ENCODE results near the gene IL17D.
"Not testable (repeated sequence)": the region's sequence is repeated elsewhere in the genome, so short reads cannot be mapped to it uniquely, and the experiment has no call there.

Gene IL17D

GRCh38 chr13:20672772-20673171 is 30.7 kb upstream of the IL17D start:
- Histone ChIP-seq H3K4me1 (ENCODE audit: low read length) (no peaks in the 10 kb centered on the region), H4K20me1 (ENCODE audit: insufficient read depth, low read length) (no peaks in the 10 kb centered on the region), H2AFZ (ENCODE audit: low read depth, low read length) (no peak overlapping the region), H3K9me3 (ENCODE audit: insufficient read depth, low read length) (no peaks in the 10 kb centered on the region), H3K9ac (ENCODE audit: low read length) (no peak overlapping the region), H3K27ac (ENCODE audit: low read length) (no peak overlapping the region), H3K79me2 (ENCODE audit: low read length) (no peaks in the 10 kb centered on the region), H3K27me3 (ENCODE audit: low read depth, low read length) (no peaks in the 10 kb centered on the region), H3K36me3 (replicated peaks; ENCODE audit: low read depth, low read length) (no peaks in the 10 kb centered on the region), H3K4me3 (ENCODE audit: low read length) (no peak overlapping the region), H3K4me2 (ENCODE audit: low read length) (no peak overlapping the region)
- no peak for TF ChIP-seq EZH2phosphoT487 (IDR thresholded peaks at IDR 0.05; ENCODE audit: low read depth)
- TF ChIP-seq, protein P1, sequence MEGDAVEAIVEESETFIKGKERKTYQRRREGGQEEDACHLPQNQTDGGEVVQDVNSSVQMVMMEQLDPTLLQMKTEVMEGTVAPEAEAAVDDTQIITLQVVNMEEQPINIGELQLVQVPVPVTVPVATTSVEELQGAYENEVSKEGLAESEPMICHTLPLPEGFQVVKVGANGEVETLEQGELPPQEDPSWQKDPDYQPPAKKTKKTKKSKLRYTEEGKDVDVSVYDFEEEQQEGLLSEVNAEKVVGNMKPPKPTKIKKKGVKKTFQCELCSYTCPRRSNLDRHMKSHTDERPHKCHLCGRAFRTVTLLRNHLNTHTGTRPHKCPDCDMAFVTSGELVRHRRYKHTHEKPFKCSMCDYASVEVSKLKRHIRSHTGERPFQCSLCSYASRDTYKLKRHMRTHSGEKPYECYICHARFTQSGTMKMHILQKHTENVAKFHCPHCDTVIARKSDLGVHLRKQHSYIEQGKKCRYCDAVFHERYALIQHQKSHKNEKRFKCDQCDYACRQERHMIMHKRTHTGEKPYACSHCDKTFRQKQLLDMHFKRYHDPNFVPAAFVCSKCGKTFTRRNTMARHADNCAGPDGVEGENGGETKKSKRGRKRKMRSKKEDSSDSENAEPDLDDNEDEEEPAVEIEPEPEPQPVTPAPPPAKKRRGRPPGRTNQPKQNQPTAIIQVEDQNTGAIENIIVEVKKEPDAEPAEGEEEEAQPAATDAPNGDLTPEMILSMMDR (IDR thresholded peaks at IDR 0.05; ENCODE audit: low read depth, low read length), result no peak

DNA sequence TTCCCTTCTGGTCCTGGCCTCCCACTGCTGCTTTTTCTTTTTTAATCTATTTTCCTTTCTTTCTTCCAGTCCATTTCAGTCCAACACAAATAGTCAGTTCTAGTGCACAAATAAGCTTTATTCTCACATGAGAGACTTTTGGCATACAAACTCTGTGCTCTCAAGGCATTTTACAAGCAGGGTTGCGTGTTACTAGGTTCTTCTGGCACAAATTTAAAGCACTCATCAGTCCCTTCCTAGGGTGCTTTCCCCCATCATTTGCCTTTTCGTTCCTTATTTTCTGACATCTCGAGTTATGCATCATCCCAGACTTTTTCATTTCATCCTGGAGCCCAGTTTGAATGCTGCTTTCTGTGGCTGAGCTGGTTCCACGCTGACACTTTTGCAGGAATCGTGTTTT is 29.8 kb upstream of the IL17D start:
- Histone ChIP-seq H3K27me3 (ENCODE audit: low read depth, low read length) (no peaks in the 10 kb centered on the region), H3K36me3 (replicated peaks; ENCODE audit: low read depth, low read length) (no peaks in the 10 kb centered on the region), H3K4me2 (ENCODE audit: low read length) (no peak overlapping the region), H3K79me2 (ENCODE audit: low read length) (no peaks in the 10 kb centered on the region), H3K4me1 (ENCODE audit: low read length) (no peaks in the 10 kb centered on the region), H3K9me3 (ENCODE audit: insufficient read depth, low read length) (no peaks in the 10 kb centered on the region), H3K9ac (ENCODE audit: low read length) (no peak overlapping the region), H3K4me3 (ENCODE audit: low read length) (no peak overlapping the region), H3K27ac (ENCODE audit: low read length) (no peak overlapping the region), H4K20me1 (ENCODE audit: insufficient read depth, low read length) (no peaks in the 10 kb centered on the region), H2AFZ (ENCODE audit: low read depth, low read length) (no peak overlapping the region)
- no peak for TF ChIP-seq EZH2phosphoT487 (IDR thresholded peaks at IDR 0.05; ENCODE audit: low read depth)
- TF ChIP-seq, protein P1 (IDR thresholded peaks at IDR 0.05; ENCODE audit: low read depth, low read length), result no peak

DNA sequence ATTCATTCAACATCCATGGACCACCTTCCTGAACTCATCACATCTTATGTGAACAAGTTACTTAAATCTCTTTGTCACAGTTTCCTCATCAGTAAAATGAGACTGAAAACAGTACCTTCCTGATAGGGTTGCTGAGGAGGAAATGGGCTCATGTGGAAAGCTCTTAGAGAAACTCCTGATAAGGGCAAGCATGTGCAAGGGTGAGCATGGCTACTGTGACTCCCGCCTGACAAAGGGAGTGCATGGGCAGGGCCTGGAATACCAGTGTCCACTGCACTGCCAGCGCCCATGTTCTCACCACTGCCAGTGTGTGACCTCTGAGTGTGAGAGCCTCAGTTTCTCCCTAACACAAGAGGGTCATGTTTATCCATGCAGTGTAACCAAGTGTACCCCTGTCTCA is 27.3 kb upstream of the IL17D start:
- H3K4me3 ChIP-seq (ENCODE audit: low read length), result no peak overlapping the region

DNA sequence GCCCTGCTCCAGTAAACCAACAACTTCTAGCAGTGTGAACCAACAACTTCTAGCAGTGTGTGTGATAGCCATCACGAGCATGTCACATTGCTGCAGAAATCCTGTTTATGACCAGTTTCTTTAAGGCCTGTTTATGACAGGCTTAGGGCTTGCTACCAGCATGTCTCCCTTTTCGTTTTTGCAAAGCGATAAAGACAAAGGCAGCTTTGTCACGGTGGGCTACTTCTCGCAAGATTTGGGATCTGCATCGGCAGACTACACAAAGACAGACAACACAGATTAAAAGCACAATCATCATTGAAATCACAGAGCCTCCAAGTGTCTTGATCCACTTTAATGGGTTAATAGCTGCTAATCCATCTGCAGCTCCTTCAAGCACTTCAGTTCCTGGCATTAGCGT is 24.9 kb upstream of the IL17D start:
- H3K4me3 ChIP-seq (ENCODE audit: low read length); H3K27ac ChIP-seq (ENCODE audit: low read length); H3K4me1 ChIP-seq (ENCODE audit: low read length); H4K20me1 ChIP-seq (ENCODE audit: insufficient read depth, low read length); H3K27me3 ChIP-seq (ENCODE audit: low read depth, low read length); H3K36me3 ChIP-seq (replicated peaks; ENCODE audit: low read depth, low read length); H2AFZ ChIP-seq (ENCODE audit: low read depth, low read length); H3K9me3 ChIP-seq (ENCODE audit: insufficient read depth, low read length); H3K9ac ChIP-seq (ENCODE audit: low read length); H3K4me2 ChIP-seq (ENCODE audit: low read length); H3K79me2 ChIP-seq (ENCODE audit: low read length): not testable (repeated sequence)

More for the DNA sequence above, 27.3 kb upstream of the IL17D start:
- Histone ChIP-seq H3K79me2 (ENCODE audit: low read length) (no peaks in the 10 kb centered on the region), H3K9ac (ENCODE audit: low read length) (no peak overlapping the region), H3K4me1 (ENCODE audit: low read length) (no peaks in the 10 kb centered on the region), H3K27me3 (ENCODE audit: low read depth, low read length) (no peaks in the 10 kb centered on the region), H2AFZ (ENCODE audit: low read depth, low read length) (no peak overlapping the region), H3K36me3 (replicated peaks; ENCODE audit: low read depth, low read length) (no peaks in the 10 kb centered on the region), H3K9me3 (ENCODE audit: insufficient read depth, low read length) (no peaks in the 10 kb centered on the region), H3K27ac (ENCODE audit: low read length) (no peak overlapping the region), H4K20me1 (ENCODE audit: insufficient read depth, low read length) (no peaks in the 10 kb centered on the region; the same call in 1 of the 2 replicates), H3K4me2 (ENCODE audit: low read length) (no peak overlapping the region)
- TF ChIP-seq, protein P1 (IDR thresholded peaks at IDR 0.05; ENCODE audit: low read depth, low read length), result no peak
- no peak for TF ChIP-seq EZH2phosphoT487 (IDR thresholded peaks at IDR 0.05; ENCODE audit: low read depth)

DNA sequence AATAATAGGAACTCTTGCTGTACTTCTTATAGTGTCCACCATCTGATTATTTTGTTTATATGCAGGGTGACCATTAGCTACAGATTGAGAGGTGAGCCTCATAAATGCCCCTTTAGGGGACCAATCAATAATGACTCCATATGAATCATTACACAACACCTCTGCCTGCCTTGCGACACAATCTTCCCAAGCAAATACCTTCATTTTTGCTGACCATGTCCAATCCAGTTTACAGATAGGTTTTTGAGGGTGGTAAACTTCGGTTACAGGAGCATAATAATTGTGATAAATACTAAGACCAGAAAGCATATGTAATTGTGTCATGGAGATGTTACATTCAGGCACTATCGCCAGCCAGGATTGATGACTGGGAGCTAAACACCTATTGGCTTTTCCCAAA is 23.6 kb upstream of the IL17D start:
- H3K79me2 ChIP-seq (ENCODE audit: low read length), result no peaks in the 10 kb centered on the region
- no peak overlapping the region for H3K4me2 ChIP-seq (ENCODE audit: low read length)
- H3K4me1 ChIP-seq (ENCODE audit: low read length), result no peaks in the 10 kb centered on the region
- H2AFZ ChIP-seq (ENCODE audit: low read depth, low read length), result no peak overlapping the region
- TF ChIP-seq, protein P1 (IDR thresholded peaks at IDR 0.05; ENCODE audit: low read depth, low read length), result no peak
- TF ChIP-seq EZH2phosphoT487 (IDR thresholded peaks at IDR 0.05; ENCODE audit: low read depth), result no peak
- H3K4me3 ChIP-seq (ENCODE audit: low read length), result no peak overlapping the region
- no peak overlapping the region for H3K9ac ChIP-seq (ENCODE audit: low read length)
- H3K27me3 ChIP-seq (ENCODE audit: low read depth, low read length), result no peaks in the 10 kb centered on the region
- H3K9me3 ChIP-seq (ENCODE audit: insufficient read depth, low read length), result no peaks in the 10 kb centered on the region
- H4K20me1 ChIP-seq (ENCODE audit: insufficient read depth, low read length), result no peaks in the 10 kb centered on the region; the same call in 1 of the 2 replicates
- H3K27ac ChIP-seq (ENCODE audit: low read length), result no peak overlapping the region
- H3K36me3 ChIP-seq (replicated peaks; ENCODE audit: low read depth, low read length), result no peaks in the 10 kb centered on the region

Data from OCI-LY3 (cell line).